Measurements from ENCODE around the gene CLECL1. TPM values are rescaled to one million over a fixed set of nuclear protein-coding genes. Genes with fewer than 3 reads are reported as not detected.

CLECL1 gene
- total RNA-seq = under 1 TPM in 2 of 6 experiments, not detected in 4; 0.56 to 0.60 TPM
- long read RNA-seq = 0 reads

DNA sequence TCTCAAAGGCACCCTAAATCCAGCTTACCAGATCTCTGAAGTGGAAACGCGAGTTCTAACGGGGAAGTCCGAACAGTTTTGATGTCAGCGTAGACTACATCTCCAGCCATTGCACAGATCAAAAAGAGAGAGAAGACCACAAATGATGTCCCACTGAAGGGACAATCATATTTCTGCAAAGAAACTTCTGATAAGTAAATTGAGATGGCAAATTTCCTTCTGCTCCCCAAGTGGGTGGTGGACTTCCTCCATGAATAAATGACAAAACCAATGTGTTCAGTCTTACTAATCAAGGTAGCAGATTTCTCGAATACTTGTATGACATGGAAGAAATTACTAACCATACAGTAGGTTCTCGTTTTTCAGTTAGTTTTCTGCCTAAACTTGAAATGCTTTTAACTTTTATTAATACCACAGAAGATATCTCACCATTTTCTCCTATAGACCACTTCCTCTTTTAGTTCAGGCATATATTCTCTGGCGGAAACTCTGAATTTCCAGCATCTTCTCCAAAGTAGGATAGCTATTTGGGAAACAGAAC is at the start of gene CLECL1:
TSS of gene CLECL1 (minus strand) at position 177 of the 541 bp plus-strand sequence.
- Histone ChIP-seq H3K27ac (peak within 1 kb of the TSS in 1 of 3 donors; percentile 17), H3K4me3 (no peak within 1 kb of the TSS), H3K4me1 (no peaks in the 10 kb centered on the region), H3K36me3 (no peaks in the 10 kb centered on the region), H3K9me3 (no peaks in the 10 kb centered on the region), H3K27me3 (no peaks in the 10 kb centered on the region)
- WGBS (ENCODE audit: insufficient coverage, low coverage, low lambda C conversion rate, missing lambda C conversion rate) = 55% methylated on average over 8 of the region's 8 CpGs
- ATAC-seq (no peak), DNase-seq (no peak)
- intact Hi-C loops (cut with DNase I) = no loop called here
- no peak for TF ChIP-seq POLR2A (IDR thresholded peaks at IDR 0.05)
- TF ChIP-seq, protein P1, sequence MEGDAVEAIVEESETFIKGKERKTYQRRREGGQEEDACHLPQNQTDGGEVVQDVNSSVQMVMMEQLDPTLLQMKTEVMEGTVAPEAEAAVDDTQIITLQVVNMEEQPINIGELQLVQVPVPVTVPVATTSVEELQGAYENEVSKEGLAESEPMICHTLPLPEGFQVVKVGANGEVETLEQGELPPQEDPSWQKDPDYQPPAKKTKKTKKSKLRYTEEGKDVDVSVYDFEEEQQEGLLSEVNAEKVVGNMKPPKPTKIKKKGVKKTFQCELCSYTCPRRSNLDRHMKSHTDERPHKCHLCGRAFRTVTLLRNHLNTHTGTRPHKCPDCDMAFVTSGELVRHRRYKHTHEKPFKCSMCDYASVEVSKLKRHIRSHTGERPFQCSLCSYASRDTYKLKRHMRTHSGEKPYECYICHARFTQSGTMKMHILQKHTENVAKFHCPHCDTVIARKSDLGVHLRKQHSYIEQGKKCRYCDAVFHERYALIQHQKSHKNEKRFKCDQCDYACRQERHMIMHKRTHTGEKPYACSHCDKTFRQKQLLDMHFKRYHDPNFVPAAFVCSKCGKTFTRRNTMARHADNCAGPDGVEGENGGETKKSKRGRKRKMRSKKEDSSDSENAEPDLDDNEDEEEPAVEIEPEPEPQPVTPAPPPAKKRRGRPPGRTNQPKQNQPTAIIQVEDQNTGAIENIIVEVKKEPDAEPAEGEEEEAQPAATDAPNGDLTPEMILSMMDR (IDR thresholded peaks at IDR 0.05) = no peak

DNA sequence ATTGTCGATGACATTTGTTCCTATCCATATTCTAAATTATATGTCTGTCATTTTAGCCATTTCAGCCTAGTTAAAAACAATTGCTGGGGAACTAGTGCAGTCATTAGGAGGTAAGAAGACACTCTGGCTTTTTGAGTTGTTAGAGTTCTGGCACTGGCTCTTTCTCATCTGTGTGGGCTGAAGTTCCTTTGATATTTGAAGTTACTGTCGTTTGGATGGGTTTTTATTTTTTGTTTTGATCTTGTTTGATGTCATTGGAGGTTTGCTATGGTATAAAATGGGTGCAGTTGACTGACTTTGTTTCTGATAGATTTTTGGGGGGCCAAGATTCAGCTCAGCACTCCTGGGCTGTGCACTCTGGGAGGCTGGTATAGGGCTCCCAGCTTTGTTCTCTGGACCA is 48.5 kb upstream of the CLECL1 start:
- no peak overlapping the region for H3K4me3 ChIP-seq
- H3K9me3 ChIP-seq = no peaks in the 10 kb centered on the region
- 82% methylated on average over 2 of the region's 2 CpGs for WGBS (ENCODE audit: insufficient coverage, low coverage, low lambda C conversion rate, missing lambda C conversion rate)
- DNase-seq = no peak
- H3K27ac ChIP-seq = no peak overlapping the region
- intact Hi-C loops (cut with DNase I) = no loop called here
- no peaks in the 10 kb centered on the region for H3K27me3 ChIP-seq
- TF ChIP-seq, protein P1 (IDR thresholded peaks at IDR 0.05) = no peak
- no peak for TF ChIP-seq POLR2A (IDR thresholded peaks at IDR 0.05)
- no peak for ATAC-seq
- H3K36me3 ChIP-seq = no peaks in the 10 kb centered on the region
- no peaks in the 10 kb centered on the region for H3K4me1 ChIP-seq

- intact Hi-C loops (cut with DNase I) = no loop called here
- DNase-seq (no peak), ATAC-seq (no peak)
- Histone ChIP-seq H3K4me3 (no peak overlapping the region), H3K36me3 (no peaks in the 10 kb centered on the region), H3K4me1 (no peaks in the 10 kb centered on the region), H3K27ac (no peak overlapping the region), H3K9me3 (no peaks in the 10 kb centered on the region), H3K27me3 (no peaks in the 10 kb centered on the region)
- WGBS (ENCODE audit: insufficient coverage, low coverage, low lambda C conversion rate, missing lambda C conversion rate) = 75% methylated on average over 3 of the region's 4 CpGs
- TF ChIP-seq, protein P1 (IDR thresholded peaks at IDR 0.05) = no peak
- TF ChIP-seq POLR2A (IDR thresholded peaks at IDR 0.05) = no peak
Observed at GRCh38 chr12:9779209-9779608, 46.3 kb upstream of the CLECL1 start.

DNA sequence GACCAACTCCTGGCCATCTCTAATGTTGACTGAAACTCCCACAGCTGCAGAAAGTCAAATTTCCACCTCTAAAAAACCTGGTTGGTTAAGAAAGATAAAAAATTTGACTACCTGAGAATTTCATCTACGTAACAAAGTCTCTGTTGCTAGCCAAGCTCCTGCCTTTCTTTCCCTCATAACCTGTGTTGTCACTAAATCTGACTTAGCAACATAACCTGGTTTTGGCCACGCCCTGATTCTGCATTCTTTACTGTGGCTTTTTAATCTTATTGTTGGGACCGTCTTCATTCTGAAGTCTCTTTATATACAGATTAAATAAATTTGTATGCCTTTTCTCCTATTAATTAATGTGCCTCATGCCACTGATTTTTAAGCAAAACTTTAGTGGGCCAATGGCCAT is 43.9 kb upstream of the CLECL1 start:
- Histone ChIP-seq H3K36me3 (no peaks in the 10 kb centered on the region), H3K9me3 (no peaks in the 10 kb centered on the region), H3K27me3 (no peaks in the 10 kb centered on the region), H3K4me3 (no peak overlapping the region), H3K27ac (no peak overlapping the region), H3K4me1 (no peaks in the 10 kb centered on the region)
- DNase-seq = no peak
- intact Hi-C loops (cut with DNase I) = no loop called here
- no peak for ATAC-seq
- TF ChIP-seq, protein P1 (IDR thresholded peaks at IDR 0.05) = no peak
- TF ChIP-seq POLR2A (IDR thresholded peaks at IDR 0.05) = no peak
- whole genome bisulfite sequencing (ENCODE audit: insufficient coverage, low coverage, low lambda C conversion rate, missing lambda C conversion rate) = 81% methylated on average over 3 of the region's 3 CpGs
